T follicular helper cell (primary cell): ENCODE results near the gene SLC25A48.

Experiments used
- DNase-seq: peaks from one replicate; pipeline ENCODE4 v3.0.0-alpha.2; 2020; ENCODE audit warnings: low read depth
- total RNA-seq, 2 experiments: gene quantifications; one replicate each; lab custom pipeline; 2026; lab: John Stamatoyannopoulos, UW

SLC25A48 gene
- 0 reads per million in 2 experiments for total RNA-seq

GRCh38 chr5:135834639-135835529 lies at the start of gene SLC25A48:
SLC25A48 (plus strand) TSS chr5:135834663; CDS start chr5:135834848, 185 bp downstream.
- no peak for DNase-seq

DNA sequence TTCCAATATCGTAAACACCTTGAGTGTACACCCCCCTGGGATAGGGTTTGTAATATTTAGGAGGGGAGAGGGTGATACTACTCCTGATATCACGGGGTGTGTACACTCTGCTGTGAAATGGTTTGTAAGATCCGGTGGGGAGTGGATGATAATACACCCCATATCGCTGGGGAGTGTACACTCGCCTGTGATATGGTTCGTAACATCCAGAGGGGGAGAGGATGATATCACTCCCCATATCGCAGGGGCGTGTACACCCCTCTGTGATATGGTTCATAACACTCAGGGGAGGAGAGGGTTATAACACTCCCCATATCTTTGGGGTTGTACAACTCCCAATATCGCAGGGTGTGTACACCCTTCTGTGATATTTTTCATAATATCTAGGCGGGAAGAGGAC lies 33.8 kb upstream of the SLC25A48 start:
- DNase-seq, result no peak

DNA sequence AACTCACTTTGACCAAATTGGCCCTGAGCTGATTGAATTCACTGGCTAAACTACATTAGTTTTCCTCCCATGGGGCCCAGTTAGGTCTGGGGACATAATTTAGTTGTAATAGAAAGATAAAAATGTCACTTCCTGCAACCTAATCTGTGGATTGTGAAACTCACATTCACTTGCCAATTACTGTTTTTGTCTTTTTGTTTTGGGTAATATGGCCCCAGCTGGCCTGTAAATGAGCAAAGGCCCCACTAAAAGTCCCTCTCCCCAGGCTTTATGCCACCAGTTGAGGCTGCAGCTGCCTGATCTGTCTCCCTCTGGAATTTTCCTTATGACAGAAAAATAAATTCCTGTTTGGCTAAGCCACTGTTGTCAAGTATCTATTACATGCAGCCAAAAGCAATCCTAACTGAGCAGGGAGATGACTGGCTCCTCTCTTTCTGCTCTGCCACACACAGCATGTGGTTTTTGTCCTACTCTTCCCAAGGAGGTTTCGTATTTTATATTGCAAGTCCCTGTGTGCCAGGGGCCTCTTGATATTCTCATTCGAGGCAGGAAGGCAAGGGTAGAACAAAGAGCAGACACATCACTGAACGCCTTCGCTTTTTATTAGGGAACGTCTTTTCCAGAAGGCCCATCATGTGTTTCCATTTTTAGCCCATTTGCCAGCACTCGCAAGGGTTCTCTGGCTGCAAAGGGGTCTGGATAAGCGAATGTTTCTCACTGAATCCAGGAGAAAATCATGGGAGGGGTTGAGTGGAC lies 24.1 kb upstream of the SLC25A48 start:
- no peak for DNase-seq

DNA sequence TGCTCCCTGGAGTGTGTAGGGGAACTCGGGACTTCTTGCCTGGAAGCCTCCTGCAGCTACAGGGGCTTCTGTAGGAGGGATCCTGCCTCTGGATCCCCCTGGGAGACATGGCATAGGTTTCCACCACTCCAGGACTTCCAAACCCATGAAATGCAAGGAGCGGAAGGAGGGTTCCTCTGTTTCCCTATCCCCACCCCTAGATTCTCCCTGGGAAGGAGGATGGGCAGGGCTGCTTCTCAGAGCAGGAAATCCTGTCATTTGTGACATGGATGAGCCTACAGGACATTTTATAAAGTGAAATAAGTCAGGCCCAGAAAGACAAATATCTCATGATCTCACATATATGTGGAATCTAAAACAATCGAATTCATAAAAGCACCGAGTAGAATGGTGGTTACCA lies 23.5 kb upstream of the SLC25A48 start:
- DNase-seq, result no peak

- DNase-seq, result no peak
Measured at GRCh38 chr5:135813758-135814157, 20.7 kb upstream of the SLC25A48 start.

- no peak for DNase-seq
Measured at GRCh38 chr5:135814316-135814715, 20.1 kb upstream of the SLC25A48 start.

DNA sequence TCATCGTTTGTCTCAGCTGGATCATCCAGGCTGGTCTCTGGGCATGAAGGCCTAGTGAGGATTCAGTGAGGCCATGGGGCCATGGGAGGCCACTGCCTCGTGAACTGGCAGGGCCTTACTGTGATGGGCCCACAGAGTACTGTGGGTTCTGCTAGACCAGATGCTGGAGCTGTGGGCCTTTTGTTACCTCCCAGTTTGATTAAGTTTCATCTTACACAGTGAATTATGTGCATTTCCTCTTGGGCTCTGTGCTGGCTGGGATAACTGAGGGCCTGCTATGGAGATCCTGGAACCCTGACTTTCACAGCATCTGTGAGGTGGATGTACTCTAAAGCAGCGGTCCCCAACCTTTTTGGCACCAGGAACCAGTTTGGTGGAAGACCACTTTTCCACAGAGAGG lies 19.7 kb upstream of the SLC25A48 start:
- no peak for DNase-seq

GRCh38 chr5:135821061-135821801 lies 13.2 kb upstream of the SLC25A48 start:
- DNase-seq, result no peak

DNA sequence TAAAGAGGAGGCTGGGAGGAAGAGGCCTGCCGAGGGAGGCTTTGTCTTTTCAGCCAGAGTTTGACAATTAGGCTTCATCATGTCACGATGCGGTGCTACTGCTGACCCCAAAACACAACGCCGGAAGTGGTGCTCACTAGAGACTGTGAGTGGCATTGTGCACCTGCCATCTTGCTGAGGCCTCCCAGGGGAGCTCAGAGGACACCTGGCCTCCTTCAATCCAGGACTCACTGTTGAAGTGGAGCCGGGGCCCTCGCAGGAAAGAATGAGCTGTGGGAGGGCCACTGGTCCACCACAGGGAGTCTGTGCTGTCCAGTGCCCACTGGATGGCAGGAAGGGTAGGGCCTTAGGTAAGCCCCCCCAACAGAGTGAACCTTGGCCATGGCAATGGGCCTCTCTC lies 12.7 kb upstream of the SLC25A48 start:
- DNase-seq, result no peak

- DNase-seq, result no peak
Measured at GRCh38 chr5:135822286-135822685, 12.2 kb upstream of the SLC25A48 start.

DNA sequence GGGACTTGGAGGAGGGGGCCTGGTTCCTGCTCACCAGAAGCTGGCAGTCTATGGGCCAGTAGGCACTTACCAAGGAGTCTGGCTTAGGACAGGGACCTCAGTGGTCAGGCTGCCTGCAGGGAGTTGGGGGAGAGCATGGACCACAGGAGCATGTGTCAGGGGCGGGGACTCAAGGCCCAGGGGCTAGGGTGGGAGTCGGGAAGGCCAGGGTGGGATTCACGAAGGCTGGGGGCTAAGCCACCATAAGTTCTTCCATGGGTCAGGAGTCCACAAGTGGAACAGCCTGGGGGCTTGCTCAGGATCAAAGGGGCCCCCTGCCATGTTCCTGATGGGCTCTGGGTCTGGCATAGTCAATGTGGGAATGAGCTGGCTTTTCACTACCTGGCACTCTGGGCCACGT lies 11.5 kb upstream of the SLC25A48 start:
- no peak for DNase-seq

- no peak for DNase-seq
Measured at GRCh38 chr5:135823881-135824280, 10.6 kb upstream of the SLC25A48 start.

- no peak for DNase-seq
Measured at GRCh38 chr5:135824541-135825041, 9.9 kb upstream of the SLC25A48 start.

GRCh38 chr5:135825373-135826220 lies 8.9 kb upstream of the SLC25A48 start:
- DNase-seq, result no peak

DNA sequence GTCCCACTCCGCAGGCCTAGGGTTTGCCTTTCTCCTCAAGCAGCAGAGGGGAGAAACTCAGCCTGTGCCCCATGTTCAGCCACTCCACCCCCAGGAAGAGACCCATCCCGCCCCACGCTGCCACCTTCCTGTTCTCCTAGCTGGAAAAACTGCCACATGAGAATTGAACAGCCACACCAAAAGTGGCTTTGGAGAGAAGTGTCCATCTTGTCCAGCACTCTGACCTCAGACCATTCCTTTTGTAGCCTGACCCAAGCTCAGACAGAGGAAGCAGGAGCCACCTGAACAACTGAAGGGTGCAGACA lies 8.3 kb upstream of the SLC25A48 start:
- DNase-seq, result no peak

DNA sequence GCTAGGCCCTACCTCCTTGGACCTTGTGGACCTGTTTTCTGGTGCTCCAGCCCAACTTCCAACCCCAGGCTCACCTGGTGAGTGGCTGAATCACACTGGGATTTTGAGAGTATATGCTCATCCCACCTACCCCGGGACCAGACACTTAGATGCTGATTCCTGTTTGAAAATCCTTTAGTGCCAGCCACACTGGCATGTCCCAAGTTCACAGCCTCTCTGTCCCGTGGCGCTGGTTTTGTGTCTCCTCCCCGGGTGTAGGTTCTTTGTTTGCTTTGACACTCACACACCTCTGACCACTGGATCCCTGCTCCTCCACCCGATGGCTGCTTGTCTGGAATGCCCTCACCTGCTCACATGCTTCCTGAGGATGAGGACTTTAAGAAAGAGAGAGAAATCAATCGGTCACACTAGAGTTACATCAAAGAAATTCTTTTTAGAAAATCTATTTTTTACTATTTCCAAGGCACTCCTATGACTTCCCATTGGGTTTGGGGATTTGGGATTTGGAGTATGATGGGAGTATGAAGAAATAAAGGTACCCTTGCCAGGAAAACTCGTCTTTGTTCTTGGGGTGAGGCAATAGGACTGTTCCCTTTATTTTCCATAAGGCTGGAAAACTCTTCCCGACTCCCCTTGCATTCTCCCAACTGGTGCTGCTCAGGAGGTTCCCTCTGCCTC lies 7.3 kb upstream of the SLC25A48 start:
- DNase-seq, result no peak

GRCh38 chr5:135827965-135828781 lies 6.3 kb upstream of the SLC25A48 start:
- no peak for DNase-seq

GRCh38 chr5:135828782-135829127 lies 5.7 kb upstream of the SLC25A48 start:
- no peak for DNase-seq

GRCh38 chr5:135829179-135829578 lies 5.3 kb upstream of the SLC25A48 start:
- no peak for DNase-seq
